ENCODE data around the gene C2orf76. TPM values are rescaled to one million over a fixed set of nuclear protein-coding genes. Genes with fewer than 3 reads are reported as not detected.

C2orf76 gene
- polyA plus RNA-seq, 2 of the 4 experiments (the other 2 are of a cell fraction), result 16.6 to 34.3 TPM

GRCh38 chr2:119255760-119256581 is 110.7 kb downstream of the C2orf76 start (continued):
- TF ChIP-seq MYC (IDR thresholded peaks at IDR 0.05; ENCODE audit: borderline replicate concordance, low read length) (no peak), RARB (CRISPR knock-in tag; IDR thresholded peaks at IDR 0.05) (no peak), PBX3 (IDR thresholded peaks at IDR 0.05) (0 out of 2 replicates have a peak, but pooled peaks have one; percentile 38), GATA3 (IDR thresholded peaks at IDR 0.05; ENCODE audit: borderline replicate concordance) (peak; percentile 27; the same call in 1 of the 2 replicates), TFCP2L1 (CRISPR knock-in tag; IDR thresholded peaks at IDR 0.05) (no peak), NPAS2 (CRISPR knock-in tag; IDR thresholded peaks at IDR 0.05; ENCODE audit: borderline replicate concordance) (no peak), TP53 (CRISPR knock-in tag; IDR thresholded peaks at IDR 0.05) (no peak), JUN (IDR thresholded peaks at IDR 0.05) (peak; percentile 54 to 74; a peak in 4 of 5 replicates), MAFK (IDR thresholded peaks at IDR 0.05; ENCODE audit: partially characterized antibody) (no peak), SMC3 (IDR thresholded peaks at IDR 0.05) (0 out of 3 replicates have a peak, but pooled peaks have one; percentile 10), RAD21 (conservative IDR thresholded peaks at IDR 0.05 in 1 of 2, IDR thresholded peaks at IDR 0.05 in 1 of 2) (0 out of 5 replicates have a peak, but pooled peaks of 1 of the 2 experiments have one; percentile 13), EP300 (IDR thresholded peaks at IDR 0.05) (no peak; a peak in 1 of 5 replicates), CEBPB (IDR thresholded peaks at IDR 0.05) (peak; percentile 74 to 89)
- TF ChIP-seq, protein P1, sequence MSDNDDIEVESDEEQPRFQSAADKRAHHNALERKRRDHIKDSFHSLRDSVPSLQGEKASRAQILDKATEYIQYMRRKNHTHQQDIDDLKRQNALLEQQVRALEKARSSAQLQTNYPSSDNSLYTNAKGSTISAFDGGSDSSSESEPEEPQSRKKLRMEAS (IDR thresholded peaks at IDR 0.05), result peak; percentile 71

DNA sequence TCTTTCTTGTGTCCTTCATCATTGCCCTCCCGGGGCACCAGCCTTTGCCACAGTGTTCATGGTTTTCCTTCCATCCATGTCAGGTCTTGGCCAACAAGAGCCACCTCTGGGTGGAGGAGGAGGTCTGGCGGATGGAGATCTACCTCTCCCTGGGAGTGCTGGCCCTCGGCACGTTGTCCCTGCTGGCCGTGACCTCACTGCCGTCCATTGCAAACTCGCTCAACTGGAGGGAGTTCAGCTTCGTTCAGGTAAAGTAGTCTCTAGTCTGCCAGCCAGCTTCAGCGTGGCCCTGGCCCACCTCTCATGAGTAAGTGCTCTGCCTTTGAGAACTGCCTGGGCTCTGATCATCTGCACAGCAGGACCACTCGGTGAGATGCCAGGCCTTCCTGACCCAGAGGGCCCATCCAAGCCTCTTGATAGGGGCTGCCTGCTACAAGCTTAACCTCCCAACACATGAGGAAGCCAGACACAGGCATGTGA is 112.0 kb downstream of the C2orf76 start:
- 95% methylated on average over 10 of the region's 10 CpGs for WGBS (ENCODE audit: missing lambda C conversion rate)
- Histone ChIP-seq H3K4me1 (peaks cover 56% of the 10 kb centered on the region), H3K9me3 (no peaks in the 10 kb centered on the region), H3K27ac (peak overlapping the region; percentile 84 to 93), H3K4me3 (no peak overlapping the region), H3K4me2 (peak overlapping the region; percentile 71)
- ChIA-PET POLR2A (no interaction called here), CTCF (interaction anchor here (1.1 to 5.7 kb wide), 4 partner anchors 11 to 37 kb away, joined by 3 to 38 read pairs (median 6); no protein-coding TSS in a partner anchor)
- no peak for FAIRE-seq
- no peak for TF ChIP-seq RFX5 (IDR thresholded peaks at IDR 0.05)
- no peak for TF ChIP-seq JUN (IDR thresholded peaks at IDR 0.05)
- no peak for TF ChIP-seq HOXB5 (CRISPR knock-in tag; IDR thresholded peaks at IDR 0.05)
- TF ChIP-seq, protein P2, sequence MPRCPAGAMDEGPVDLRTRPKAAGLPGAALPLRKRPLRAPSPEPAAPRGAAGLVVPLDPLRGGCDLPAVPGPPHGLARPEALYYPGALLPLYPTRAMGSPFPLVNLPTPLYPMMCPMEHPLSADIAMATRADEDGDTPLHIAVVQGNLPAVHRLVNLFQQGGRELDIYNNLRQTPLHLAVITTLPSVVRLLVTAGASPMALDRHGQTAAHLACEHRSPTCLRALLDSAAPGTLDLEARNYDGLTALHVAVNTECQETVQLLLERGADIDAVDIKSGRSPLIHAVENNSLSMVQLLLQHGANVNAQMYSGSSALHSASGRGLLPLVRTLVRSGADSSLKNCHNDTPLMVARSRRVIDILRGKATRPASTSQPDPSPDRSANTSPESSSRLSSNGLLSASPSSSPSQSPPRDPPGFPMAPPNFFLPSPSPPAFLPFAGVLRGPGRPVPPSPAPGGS (IDR thresholded peaks at IDR 0.05), result no peak
- no peak for ATAC-seq
- no peak for DNase-seq (ENCODE audit: low read depth in 1 of 2, low spot score in 1 of 2)

DNA sequence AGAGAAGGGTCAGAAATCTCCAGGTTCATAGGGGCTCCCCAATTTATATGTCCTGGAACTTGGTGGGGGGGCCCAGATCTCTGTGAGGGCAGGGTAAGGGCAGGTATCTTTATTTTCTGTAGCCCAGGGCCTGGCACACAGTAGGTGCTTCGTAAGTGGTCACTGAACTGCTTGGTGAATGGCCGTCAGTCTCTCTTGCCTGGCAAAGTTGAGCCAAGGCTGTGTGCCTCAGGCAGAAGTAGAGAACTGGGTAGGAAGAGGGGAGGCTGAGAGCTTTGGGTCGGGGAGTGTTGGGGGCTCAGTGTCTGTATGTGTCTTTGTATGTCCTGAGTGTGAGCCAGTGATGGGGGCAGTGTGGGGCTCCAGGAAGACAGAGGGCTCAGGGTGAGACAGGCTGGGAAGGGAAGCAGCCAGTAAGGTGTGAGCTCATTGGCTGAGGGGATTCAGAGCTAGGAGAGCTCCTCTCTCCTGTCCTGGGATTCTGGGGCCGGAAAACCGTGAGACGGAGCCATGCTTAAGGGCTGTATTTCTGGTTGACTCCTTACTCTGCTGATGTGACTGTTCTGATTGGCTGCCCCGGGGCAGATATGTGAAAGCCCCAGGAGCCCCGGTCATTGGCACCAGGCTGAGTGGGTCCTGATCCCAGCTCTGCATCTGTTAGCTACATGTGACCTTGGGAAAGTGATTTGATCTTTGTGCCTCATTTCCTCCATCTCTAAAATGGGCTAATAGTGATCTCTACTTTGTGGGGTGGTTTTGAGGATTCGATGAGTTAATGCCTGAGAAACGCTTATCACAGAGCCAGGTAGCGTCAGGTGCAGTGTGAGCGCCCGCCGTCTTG is 112.7 kb downstream of the C2orf76 start:
- no peak for DNase-seq (ENCODE audit: low read depth in 1 of 2, low spot score in 1 of 2)
- no peak for FAIRE-seq
- Histone ChIP-seq H3K27ac (peak overlapping the region; percentile 84 to 93), H3K4me1 (peaks cover 56% of the 10 kb centered on the region), H3K4me2 (peak overlapping the region; percentile 71), H3K4me3 (no peak overlapping the region), H3K9me3 (no peaks in the 10 kb centered on the region)
- CTCF ChIA-PET, result interaction anchor here (1.3 to 5.7 kb wide), 4 partner anchors 12 to 37 kb away, joined by 3 to 38 read pairs (median 6); no protein-coding TSS in a partner anchor
- POLR2A ChIA-PET, result interaction anchor here (2.1 kb wide), 1 partner anchor 13 kb away, joined by 8 read pairs; no protein-coding TSS in a partner anchor
- no peak for TF ChIP-seq JUN (IDR thresholded peaks at IDR 0.05)
- no peak for TF ChIP-seq FOSL2 (IDR thresholded peaks at IDR 0.05)
- no peak for TF ChIP-seq FOSL2 (CRISPR knock-in tag; IDR thresholded peaks at IDR 0.05)
- no peak for TF ChIP-seq GATA3 (IDR thresholded peaks at IDR 0.05; ENCODE audit: borderline replicate concordance)
- TF ChIP-seq EHMT2 (IDR thresholded peaks at IDR 0.05; ENCODE audit: low read depth), result no peak
- no peak for TF ChIP-seq BHLHE40 (IDR thresholded peaks at IDR 0.05; ENCODE audit: low read depth, low read length)
- TF ChIP-seq CBX8 (IDR thresholded peaks at IDR 0.05), result no peak
- no peak for TF ChIP-seq SMC3 (IDR thresholded peaks at IDR 0.05)
- TF ChIP-seq NPAS2 (CRISPR knock-in tag; IDR thresholded peaks at IDR 0.05; ENCODE audit: borderline replicate concordance), result no peak
- TF ChIP-seq NFE2L2 (conservative IDR thresholded peaks at IDR 0.05; ENCODE audit: low read length), result no peak
- ATAC-seq, result no peak
- WGBS (ENCODE audit: missing lambda C conversion rate), result 91% methylated on average over 14 of the region's 14 CpGs

Data from A549 (cell line).